Lung (tissue), 12 donors: ENCODE results near the gene RHOBTB1. TPM values are rescaled to one million over a fixed set of nuclear protein-coding genes. Genes with fewer than 3 reads are reported as not detected.

Experiments used
- ATAC-seq: fragments of 200-7000 bp; cut with Tn5 transposase; one replicate; pipeline ENCODE4 v1.9.1; 2020; ENCODE audit warnings: moderate number of reproducible peaks; ENCODE audit not compliant: insufficient read depth, low FRiP score
- DNase-seq, 3 donors: peaks; one replicate each; pipeline ENCODE4 v3.0.0-alpha.2; 2013 to 2017
- H3K27ac ChIP-seq, 2 donors: one replicate each; pipeline ENCODE4 v1.5.1; 2013; ENCODE audit warnings: mild to moderate bottlenecking in 2 of 2, moderate library complexity in 2 of 2, control low read depth in 1 of 2, inconsistent platforms in 1 of 2, low read depth in 1 of 2, low read length in 1 of 2
- H3K27me3 ChIP-seq, 3 donors: one replicate each; pipeline ENCODE4 v1.5.1; 2013; ENCODE audit warnings: low read length in 2 of 3; ENCODE audit not compliant: control insufficient read depth in 3 of 3, insufficient read depth in 3 of 3
- H3K36me3 ChIP-seq, 4 donors: one replicate each; pipeline ENCODE4 v1.5.1; 2013; ENCODE audit warnings: low read length in 4 of 4, mild to moderate bottlenecking in 1 of 4, moderate library complexity in 1 of 4; ENCODE audit not compliant: control insufficient read depth in 4 of 4, insufficient read depth in 4 of 4
- H3K4me1 ChIP-seq, 5 donors: one replicate each; pipeline ENCODE4 v1.5.1; 2013; ENCODE audit warnings: low read length in 5 of 5, mild to moderate bottlenecking in 2 of 5, moderate library complexity in 1 of 5; ENCODE audit not compliant: control insufficient read depth in 5 of 5, insufficient read depth in 5 of 5
- H3K4me3 ChIP-seq: one replicate; pipeline ENCODE4 v1.5.1; 2013; ENCODE audit warnings: mild to moderate bottlenecking, control low read depth, moderate library complexity
- H3K9ac ChIP-seq, 2 donors: one replicate each; pipeline ENCODE4 v1.5.1; 2013; ENCODE audit warnings: low read length in 2 of 2, control low read depth in 1 of 2; ENCODE audit not compliant: insufficient read depth in 1 of 2
- H3K9me3 ChIP-seq, 4 donors: one replicate each; pipeline ENCODE4 v1.5.1; 2013; ENCODE audit warnings: low read length in 3 of 4, mild to moderate bottlenecking in 1 of 4, moderate library complexity in 1 of 4; ENCODE audit not compliant: control insufficient read depth in 4 of 4, insufficient read depth in 3 of 4
- CTCF ChIP-seq: IDR thresholded peaks from 2 replicates; pipeline ENCODE4 v1.5.1; 2012; ENCODE audit warnings: mild to moderate bottlenecking; ENCODE audit errors: control extremely low read depth, extremely low read depth
- WGBS, 2 donors: extraction: QIAGEN DNeasy Blood & Tissue Kit; methylation state at CpG; one replicate each; pipeline ENCODE4 v1.1.7; 2013; 5-methylcytosine and 5-hydroxymethylcytosine counted together
- polyA plus RNA-seq, 2 donors: library from polyadenylated mRNA; stranded (reverse); fragments of 200-250 nt; gene quantifications; one replicate each; pipeline ENCODE4 v1.2.1, GENCODE V29; 2013
- total RNA-seq, 2 donors: library from RNA; depleted of rRNA in 1 of 2; stranded (reverse); fragments of >200 nt in 1 of 2; gene quantifications; one replicate each; pipeline ENCODE4 v1.2.1, GENCODE V29; 2014 to 2021
- donor health status: control.
- donor health status: control.
- donor health status: Bipolar disorder and iron deficiency.
- donor health status: healthy.
- donor health status: DM: yes; HTN: yes; CAD: no.

The RHOBTB1 gene
- total and polyA plus RNA-seq, 4 donors: 4.8 to 27.2 (median 8.0) TPM

- TF ChIP-seq CTCF: no peak
- no peak for ATAC-seq
- WGBS, 2 donors: 93 to 99% methylated on average over 2 of the region's 2 CpGs
- no peak for DNase-seq
- H3K9me3 ChIP-seq: no peaks in the 10 kb centered on the region
- no peaks in the 10 kb centered on the region for H3K36me3 ChIP-seq
- H3K4me3 ChIP-seq: no peak overlapping the region
- H3K9ac ChIP-seq: no peak overlapping the region
- H3K27ac ChIP-seq: no peak overlapping the region
- peaks cover 0 to 28% (median 5%) of the 10 kb centered on the region in 5 donors for H3K4me1 ChIP-seq
- H3K27me3 ChIP-seq: no peaks in the 10 kb centered on the region
Observed at GRCh38 chr10:60967854-60968484, 24.0 kb upstream of the RHOBTB1 start.

- no peak overlapping the region for H3K9ac ChIP-seq
- no peaks in the 10 kb centered on the region for H3K36me3 ChIP-seq
- no peaks in the 10 kb centered on the region for H3K9me3 ChIP-seq
- no peak for ATAC-seq
- no peak for DNase-seq
- no peak for TF ChIP-seq CTCF
- no peaks in the 10 kb centered on the region for H3K27me3 ChIP-seq
- no peak overlapping the region for H3K4me3 ChIP-seq
- WGBS, 2 donors: 78% methylated on average over 4 of the region's 4 CpGs
- no peak overlapping the region for H3K27ac ChIP-seq
- peaks cover 0 to 23% (median 5%) of the 10 kb centered on the region in 5 donors for H3K4me1 ChIP-seq
Observed at GRCh38 chr10:60967260-60967659, 23.3 kb upstream of the RHOBTB1 start.

- no peak for ATAC-seq
- H3K4me1 ChIP-seq: peaks cover 0 to 23% (median 5%) of the 10 kb centered on the region in 5 donors
- no peaks in the 10 kb centered on the region for H3K36me3 ChIP-seq
- H3K27me3 ChIP-seq: no peaks in the 10 kb centered on the region
- no peaks in the 10 kb centered on the region for H3K9me3 ChIP-seq
- no peak for TF ChIP-seq CTCF
- H3K27ac ChIP-seq: no peak overlapping the region
- H3K9ac ChIP-seq: no peak overlapping the region
- WGBS, 2 donors: 57 to 71% methylated on average over 3 of the region's 3 CpGs
- no peak for DNase-seq
- no peak overlapping the region for H3K4me3 ChIP-seq
Observed at GRCh38 chr10:60965696-60966095, 21.7 kb upstream of the RHOBTB1 start.
